DMS114 treated with DMSO at 0.1 percent for 48 hours (cell line): ENCODE results near the gene CACNB1.
A peak's percentile ranks its signal among the peaks of the same experiment; 100 is the strongest.

Experiments
- DNase-seq: peaks from one replicate; lab custom pipeline; 2025; ENCODE audit not compliant: unreplicated experiment; lab: John Stamatoyannopoulos, UW

CACNB1 gene

GRCh38 chr17:39204245-39204644 lies 6.8 kb upstream of the CACNB1 start:
- DNase-seq: no peak

- no peak for DNase-seq
Observed at GRCh38 chr17:39200957-39201510, 3.6 kb upstream of the CACNB1 start.

GRCh38 chr17:39200070-39200879 lies 2.8 kb upstream of the CACNB1 start, which contains the start of gene RPL19:
Gene RPL19 (plus strand): TSS chr17:39200283. CDS start chr17:39200345, 62 bp downstream.
- no peak for DNase-seq

- peak; percentile 93 for DNase-seq
Observed at GRCh38 chr17:39199820-39200069, 2.3 kb upstream of the CACNB1 start.

- DNase-seq: no peak
Observed at GRCh38 chr17:39198186-39198566, 707 bp upstream of the CACNB1 start.

GRCh38 chr17:39196808-39197291 lies 619 bp downstream of the CACNB1 start:
- no peak for DNase-seq

GRCh38 chr17:39196241-39196807 lies 1.1 kb downstream of the CACNB1 start:
- no peak for DNase-seq

GRCh38 chr17:39195568-39196160 lies 1.8 kb downstream of the CACNB1 start:
- no peak for DNase-seq

- no peak for DNase-seq
Observed at GRCh38 chr17:39194985-39195524, 2.4 kb downstream of the CACNB1 start.

- DNase-seq: peak; percentile 52
Observed at GRCh38 chr17:39194089-39194984, 3.1 kb downstream of the CACNB1 start.

GRCh38 chr17:39193346-39193745 lies 4.1 kb downstream of the CACNB1 start:
- DNase-seq: no peak

GRCh38 chr17:39192901-39193300 lies 4.6 kb downstream of the CACNB1 start:
- DNase-seq: no peak

GRCh38 chr17:39191750-39192510 lies 5.5 kb downstream of the CACNB1 start:
- DNase-seq: no peak

GRCh38 chr17:39187152-39187830 lies 10.2 kb downstream of the CACNB1 start:
- DNase-seq: no peak

- DNase-seq: no peak
Observed at GRCh38 chr17:39186481-39187002, 10.9 kb downstream of the CACNB1 start.

- no peak for DNase-seq
Observed at GRCh38 chr17:39183720-39184119, 13.7 kb downstream of the CACNB1 start.

- DNase-seq: no peak
Observed at GRCh38 chr17:39183045-39183444, 14.4 kb downstream of the CACNB1 start.

- DNase-seq: no peak
Observed at GRCh38 chr17:39181303-39181702, 16.2 kb downstream of the CACNB1 start.

GRCh38 chr17:39178536-39178935 lies 18.9 kb downstream of the CACNB1 start:
- DNase-seq: no peak
